Stimulated activated CD8-positive, alpha-beta memory T cell treated with anti-CD3 and anti-CD28 coated beads, Interleukin-12 subunit alpha, Interleukin-12 subunit beta, amount 100 ng/mL, for 4 hours (primary cell): ENCODE data around the gene NMNAT3.
"Not testable (repeated sequence)": the region's sequence is repeated elsewhere in the genome, so short reads cannot be mapped to it uniquely, and the experiment has no call there.

Experiments
- DNase-seq: peaks from one replicate; pipeline ENCODE4 v3.0.0-alpha.2; 2020; ENCODE audit warnings: low read depth

NMNAT3 gene

GRCh38 chr3:139636511-139636910 is 41.3 kb downstream of the NMNAT3 start:
- no peak for DNase-seq

GRCh38 chr3:139634111-139634635 is 43.6 kb downstream of the NMNAT3 start:
- DNase-seq: no peak

GRCh38 chr3:139633511-139633910 is 44.3 kb downstream of the NMNAT3 start:
- DNase-seq: no peak

GRCh38 chr3:139630542-139630941 is 47.2 kb downstream of the NMNAT3 start:
- no peak for DNase-seq

GRCh38 chr3:139629033-139629432 is 48.7 kb downstream of the NMNAT3 start:
- no peak for DNase-seq

- no peak for DNase-seq
These were observed 50.0 kb downstream of the NMNAT3 start for GRCh38 chr3:139627759-139628158.

- no peak for DNase-seq
These were observed 57.3 kb downstream of the NMNAT3 start for GRCh38 chr3:139620438-139620837.

GRCh38 chr3:139619484-139619883 is 58.3 kb downstream of the NMNAT3 start:
- no peak for DNase-seq

- DNase-seq: no peak
These were observed 60.0 kb downstream of the NMNAT3 start for GRCh38 chr3:139617672-139618268.

GRCh38 chr3:139611528-139611927 is 66.2 kb downstream of the NMNAT3 start:
- DNase-seq: no peak

- DNase-seq: no peak
These were observed 66.9 kb downstream of the NMNAT3 start for GRCh38 chr3:139610886-139611285.

- DNase-seq: no peak
These were observed 68.8 kb downstream of the NMNAT3 start for GRCh38 chr3:139608924-139609323.

- DNase-seq: no peak
These were observed 69.7 kb downstream of the NMNAT3 start for GRCh38 chr3:139608108-139608380.

GRCh38 chr3:139607257-139608107 is 70.3 kb downstream of the NMNAT3 start:
- DNase-seq: no peak

- DNase-seq: no peak
These were observed 75.8 kb downstream of the NMNAT3 start for GRCh38 chr3:139602003-139602402.

- DNase-seq: no peak
These were observed 76.4 kb downstream of the NMNAT3 start for GRCh38 chr3:139601191-139601961.

- no peak for DNase-seq
These were observed 79.8 kb downstream of the NMNAT3 start for GRCh38 chr3:139597947-139598346.

- not testable (repeated sequence) for DNase-seq
These were observed 86.6 kb downstream of the NMNAT3 start for GRCh38 chr3:139591186-139591585.

- DNase-seq: no peak
These were observed 89.3 kb downstream of the NMNAT3 start for GRCh38 chr3:139588450-139588849.

- no peak for DNase-seq
These were observed 90.0 kb downstream of the NMNAT3 start for GRCh38 chr3:139587797-139588196.

- no peak for DNase-seq
These were observed 91.3 kb downstream of the NMNAT3 start for GRCh38 chr3:139586420-139587017.

- no peak for DNase-seq
These were observed 92.0 kb downstream of the NMNAT3 start for GRCh38 chr3:139585820-139586219.
